Measurements from ENCODE around the gene REEP6. TPM values are rescaled to one million over a fixed set of nuclear protein-coding genes. Genes with fewer than 3 reads are reported as not detected.

The REEP6 gene
- total RNA-seq, 1 donor from 2014 or later = 16.6 TPM

- H3K27me3 Mint-ChIP-seq = peaks cover 31% of the 10 kb centered on the region
- H3K36me3 Mint-ChIP-seq (ENCODE audit: insufficient read depth) = peaks cover 2% of the 10 kb centered on the region
- H3K27ac Mint-ChIP-seq = no peak overlapping the region
- no peak for TF ChIP-seq CTCF (IDR thresholded peaks at IDR 0.05; ENCODE audit: unreplicated experiment)
- no peak for DNase-seq (ENCODE audit: low spot score, unreplicated experiment)
- no peaks in the 10 kb centered on the region for H3K9me3 Mint-ChIP-seq (ENCODE audit: low read depth)
- H3K4me3 Mint-ChIP-seq (ENCODE audit: low read depth) = no peak overlapping the region
- peaks cover 3% of the 10 kb centered on the region for H3K4me1 Mint-ChIP-seq (ENCODE audit: low read depth)
Measured at GRCh38 chr19:1510807-1511206, 19.8 kb downstream of the REEP6 start.

GRCh38 chr19:1511318-1512317 lies 20.6 kb downstream of the REEP6 start:
- no peak for DNase-seq (ENCODE audit: low spot score, unreplicated experiment)
- H3K4me3 Mint-ChIP-seq (ENCODE audit: low read depth) = no peak overlapping the region
- TF ChIP-seq CTCF (IDR thresholded peaks at IDR 0.05; ENCODE audit: unreplicated experiment) = no peak
- H3K27me3 Mint-ChIP-seq = peaks cover 37% of the 10 kb centered on the region
- H3K27ac Mint-ChIP-seq = no peak overlapping the region
- no peaks in the 10 kb centered on the region for H3K9me3 Mint-ChIP-seq (ENCODE audit: low read depth)
- peaks cover 3% of the 10 kb centered on the region for H3K4me1 Mint-ChIP-seq (ENCODE audit: low read depth)
- peaks cover 2% of the 10 kb centered on the region for H3K36me3 Mint-ChIP-seq (ENCODE audit: insufficient read depth)

- H3K36me3 Mint-ChIP-seq (ENCODE audit: insufficient read depth) = no peaks in the 10 kb centered on the region
- no peak for DNase-seq (ENCODE audit: low spot score, unreplicated experiment)
- no peaks in the 10 kb centered on the region for H3K9me3 Mint-ChIP-seq (ENCODE audit: low read depth)
- peak within 1 kb of the TSS; percentile 52 for H3K27ac Mint-ChIP-seq
- H3K4me1 Mint-ChIP-seq (ENCODE audit: low read depth) = peaks cover 3% of the 10 kb centered on the region
- no peak within 1 kb of the TSS for H3K4me3 Mint-ChIP-seq (ENCODE audit: low read depth)
- TF ChIP-seq CTCF (IDR thresholded peaks at IDR 0.05; ENCODE audit: unreplicated experiment) = peak; percentile 44
- H3K27me3 Mint-ChIP-seq = peaks cover 42% of the 10 kb centered on the region
Measured at GRCh38 chr19:1512671-1513498, 21.9 kb downstream of the REEP6 start, which contains the start of gene ADAMTSL5. TSS of gene ADAMTSL5 (minus strand) at chr19:1513019. CDS start at chr19:1510943, 2,076 bp downstream.

- peaks cover 49% of the 10 kb centered on the region for H3K27me3 Mint-ChIP-seq
- H3K27ac Mint-ChIP-seq = no peak overlapping the region
- no peak for DNase-seq (ENCODE audit: low spot score, unreplicated experiment)
- peaks cover 3% of the 10 kb centered on the region for H3K4me1 Mint-ChIP-seq (ENCODE audit: low read depth)
- no peaks in the 10 kb centered on the region for H3K36me3 Mint-ChIP-seq (ENCODE audit: insufficient read depth)
- TF ChIP-seq CTCF (IDR thresholded peaks at IDR 0.05; ENCODE audit: unreplicated experiment) = peak; percentile 58
- no peak overlapping the region for H3K4me3 Mint-ChIP-seq (ENCODE audit: low read depth)
- no peaks in the 10 kb centered on the region for H3K9me3 Mint-ChIP-seq (ENCODE audit: low read depth)
Measured at GRCh38 chr19:1513499-1514294, 22.7 kb downstream of the REEP6 start.
